ENCODE results near the gene KAZN.

KAZN gene

GRCh38 chr1:14768582-14769304 is 170.3 kb downstream of the KAZN start:
- no peaks in the 10 kb centered on the region for H3K9me3 ChIP-seq (ENCODE audit: control insufficient read depth, low read depth, low read length)
- H3K9ac ChIP-seq (ENCODE audit: low read length): no peak overlapping the region
- H3K36me3 ChIP-seq (ENCODE audit: control insufficient read depth, low read depth, low read length): no peaks in the 10 kb centered on the region
- no peak overlapping the region for H3K4me3 ChIP-seq (ENCODE audit: low read length)
- H3K27ac ChIP-seq (ENCODE audit: low read length): no peak overlapping the region
- H3K4me1 ChIP-seq (ENCODE audit: control insufficient read depth, low read depth, low read length): peaks cover 28% of the 10 kb centered on the region
- H3K27me3 ChIP-seq (ENCODE audit: control insufficient read depth, insufficient read depth, low read length): no peaks in the 10 kb centered on the region

- Histone ChIP-seq H3K36me3 (ENCODE audit: control insufficient read depth, low read depth, low read length) (no peaks in the 10 kb centered on the region), H3K9me3 (ENCODE audit: control insufficient read depth, low read depth, low read length) (no peaks in the 10 kb centered on the region), H3K4me3 (ENCODE audit: low read length) (no peak overlapping the region), H3K4me1 (ENCODE audit: control insufficient read depth, low read depth, low read length) (peaks cover 28% of the 10 kb centered on the region), H3K9ac (ENCODE audit: low read length) (no peak overlapping the region), H3K27me3 (ENCODE audit: control insufficient read depth, insufficient read depth, low read length) (no peaks in the 10 kb centered on the region), H3K27ac (ENCODE audit: low read length) (no peak overlapping the region)
These were observed 171.2 kb downstream of the KAZN start for GRCh38 chr1:14769486-14770274.

GRCh38 chr1:14773396-14774025 is 175.0 kb downstream of the KAZN start:
- H3K4me1 ChIP-seq (ENCODE audit: control insufficient read depth, low read depth, low read length): peaks cover 6% of the 10 kb centered on the region
- H3K4me3 ChIP-seq (ENCODE audit: low read length): no peak overlapping the region
- H3K9ac ChIP-seq (ENCODE audit: low read length): no peak overlapping the region
- H3K36me3 ChIP-seq (ENCODE audit: control insufficient read depth, low read depth, low read length): no peaks in the 10 kb centered on the region
- H3K27ac ChIP-seq (ENCODE audit: low read length): no peak overlapping the region
- H3K9me3 ChIP-seq (ENCODE audit: control insufficient read depth, low read depth, low read length): no peaks in the 10 kb centered on the region
- no peaks in the 10 kb centered on the region for H3K27me3 ChIP-seq (ENCODE audit: control insufficient read depth, insufficient read depth, low read length)

GRCh38 chr1:14774225-14774624 is 175.7 kb downstream of the KAZN start:
- no peaks in the 10 kb centered on the region for H3K27me3 ChIP-seq (ENCODE audit: control insufficient read depth, insufficient read depth, low read length)
- H3K4me3 ChIP-seq (ENCODE audit: low read length): no peak overlapping the region
- no peak overlapping the region for H3K9ac ChIP-seq (ENCODE audit: low read length)

GRCh38 chr1:14774988-14775387 is 176.5 kb downstream of the KAZN start:
- Histone ChIP-seq H3K4me3 (ENCODE audit: low read length) (no peak overlapping the region), H3K36me3 (ENCODE audit: control insufficient read depth, low read depth, low read length) (no peaks in the 10 kb centered on the region), H3K9me3 (ENCODE audit: control insufficient read depth, low read depth, low read length) (no peaks in the 10 kb centered on the region), H3K9ac (ENCODE audit: low read length) (no peak overlapping the region), H3K27me3 (ENCODE audit: control insufficient read depth, insufficient read depth, low read length) (no peaks in the 10 kb centered on the region), H3K27ac (ENCODE audit: low read length) (no peak overlapping the region), H3K4me1 (ENCODE audit: control insufficient read depth, low read depth, low read length) (peaks cover 7% of the 10 kb centered on the region)

More at GRCh38 chr1:14774225-14774624, 175.7 kb downstream of the KAZN start:
- no peaks in the 10 kb centered on the region for H3K36me3 ChIP-seq (ENCODE audit: control insufficient read depth, low read depth, low read length)
- peaks cover under 1% of the 10 kb centered on the region for H3K4me1 ChIP-seq (ENCODE audit: control insufficient read depth, low read depth, low read length)
- no peak overlapping the region for H3K27ac ChIP-seq (ENCODE audit: low read length)
- H3K9me3 ChIP-seq (ENCODE audit: control insufficient read depth, low read depth, low read length): no peaks in the 10 kb centered on the region

GRCh38 chr1:14775434-14775833 is 176.9 kb downstream of the KAZN start:
- no peak overlapping the region for H3K4me3 ChIP-seq (ENCODE audit: low read length)
- no peaks in the 10 kb centered on the region for H3K9me3 ChIP-seq (ENCODE audit: control insufficient read depth, low read depth, low read length)
- no peak overlapping the region for H3K9ac ChIP-seq (ENCODE audit: low read length)
- H3K4me1 ChIP-seq (ENCODE audit: control insufficient read depth, low read depth, low read length): peaks cover 7% of the 10 kb centered on the region
- H3K27ac ChIP-seq (ENCODE audit: low read length): no peak overlapping the region
- H3K27me3 ChIP-seq (ENCODE audit: control insufficient read depth, insufficient read depth, low read length): no peaks in the 10 kb centered on the region
- no peaks in the 10 kb centered on the region for H3K36me3 ChIP-seq (ENCODE audit: control insufficient read depth, low read depth, low read length)

- no peaks in the 10 kb centered on the region for H3K9me3 ChIP-seq (ENCODE audit: control insufficient read depth, low read depth, low read length)
- H3K4me3 ChIP-seq (ENCODE audit: low read length): no peak overlapping the region
- no peak overlapping the region for H3K9ac ChIP-seq (ENCODE audit: low read length)
- H3K27me3 ChIP-seq (ENCODE audit: control insufficient read depth, insufficient read depth, low read length): no peaks in the 10 kb centered on the region
- no peaks in the 10 kb centered on the region for H3K36me3 ChIP-seq (ENCODE audit: control insufficient read depth, low read depth, low read length)
- peaks cover 13% of the 10 kb centered on the region for H3K4me1 ChIP-seq (ENCODE audit: control insufficient read depth, low read depth, low read length)
- H3K27ac ChIP-seq (ENCODE audit: low read length): no peak overlapping the region
These were observed 179.3 kb downstream of the KAZN start for GRCh38 chr1:14777516-14778506.

- Histone ChIP-seq H3K4me1 (ENCODE audit: control insufficient read depth, low read depth, low read length) (peaks cover 20% of the 10 kb centered on the region), H3K27ac (ENCODE audit: low read length) (no peak overlapping the region), H3K27me3 (ENCODE audit: control insufficient read depth, insufficient read depth, low read length) (no peaks in the 10 kb centered on the region), H3K9me3 (ENCODE audit: control insufficient read depth, low read depth, low read length) (no peaks in the 10 kb centered on the region), H3K36me3 (ENCODE audit: control insufficient read depth, low read depth, low read length) (no peaks in the 10 kb centered on the region), H3K4me3 (ENCODE audit: low read length) (no peak overlapping the region), H3K9ac (ENCODE audit: low read length) (no peak overlapping the region)
These were observed 180.0 kb downstream of the KAZN start for GRCh38 chr1:14778541-14778897.

GRCh38 chr1:14778898-14779865 is 180.7 kb downstream of the KAZN start:
- no peaks in the 10 kb centered on the region for H3K36me3 ChIP-seq (ENCODE audit: control insufficient read depth, low read depth, low read length)
- no peak overlapping the region for H3K27ac ChIP-seq (ENCODE audit: low read length)
- H3K27me3 ChIP-seq (ENCODE audit: control insufficient read depth, insufficient read depth, low read length): no peaks in the 10 kb centered on the region
- no peak overlapping the region for H3K9ac ChIP-seq (ENCODE audit: low read length)
- peaks cover 21% of the 10 kb centered on the region for H3K4me1 ChIP-seq (ENCODE audit: control insufficient read depth, low read depth, low read length)
- no peak overlapping the region for H3K4me3 ChIP-seq (ENCODE audit: low read length)
- no peaks in the 10 kb centered on the region for H3K9me3 ChIP-seq (ENCODE audit: control insufficient read depth, low read depth, low read length)

- Histone ChIP-seq H3K9ac (ENCODE audit: low read length) (no peak overlapping the region), H3K4me3 (ENCODE audit: low read length) (no peak overlapping the region), H3K36me3 (ENCODE audit: control insufficient read depth, low read depth, low read length) (no peaks in the 10 kb centered on the region), H3K27me3 (ENCODE audit: control insufficient read depth, insufficient read depth, low read length) (no peaks in the 10 kb centered on the region), H3K9me3 (ENCODE audit: control insufficient read depth, low read depth, low read length) (no peaks in the 10 kb centered on the region), H3K4me1 (ENCODE audit: control insufficient read depth, low read depth, low read length) (peaks cover 21% of the 10 kb centered on the region), H3K27ac (ENCODE audit: low read length) (no peak overlapping the region)
These were observed 181.8 kb downstream of the KAZN start for GRCh38 chr1:14780271-14780670.

Data from iPS-18a (cell line).